Effector memory CD4-positive, alpha-beta T cell (primary cell): ENCODE measurements around the gene MSI2.

Experiments used
- DNase-seq, 3 donors: peaks; one replicate each; pipeline ENCODE4 v3.0.0-alpha.2; 2020
- H3K27ac ChIP-seq: 2 replicates; pipeline ENCODE4 v1.7.0; 2013; ENCODE audit warnings: mild to moderate bottlenecking, low read length, moderate library complexity; ENCODE audit not compliant: insufficient read depth, poor library complexity, severe bottlenecking
- H3K27me3 ChIP-seq: replicated peaks from 2 replicates; pipeline ENCODE4 v1.7.0; 2013; ENCODE audit warnings: mild to moderate bottlenecking, low read length; ENCODE audit not compliant: insufficient read depth, control insufficient read depth, poor library complexity, severe bottlenecking
- H3K36me3 ChIP-seq: 2 replicates; pipeline ENCODE4 v1.7.0; 2013; ENCODE audit warnings: mild to moderate bottlenecking, low read length, moderate library complexity; ENCODE audit not compliant: control insufficient read depth, insufficient read depth
- H3K4me1 ChIP-seq: 2 replicates; pipeline ENCODE4 v1.7.0; 2013; ENCODE audit warnings: low read length, mild to moderate bottlenecking; ENCODE audit not compliant: control insufficient read depth, insufficient read depth, poor library complexity, severe bottlenecking
- H3K4me3 ChIP-seq: 2 replicates; pipeline ENCODE4 v1.7.0; 2013; ENCODE audit warnings: low read length, low read depth, mild to moderate bottlenecking; ENCODE audit not compliant: insufficient read depth, poor library complexity, severe bottlenecking
- H3K9me3 ChIP-seq: 2 replicates; pipeline ENCODE4 v1.7.0; 2013; ENCODE audit warnings: mild to moderate bottlenecking, low read length, moderate library complexity; ENCODE audit not compliant: control insufficient read depth

Gene MSI2

GRCh38 chr17:57381498-57381897 is 125.2 kb downstream of the MSI2 start:
- Histone ChIP-seq H3K36me3 (no peaks in the 10 kb centered on the region), H3K9me3 (no peaks in the 10 kb centered on the region), H3K4me3 (no peak overlapping the region), H3K4me1 (no peaks in the 10 kb centered on the region), H3K27ac (no peak overlapping the region), H3K27me3 (no peaks in the 10 kb centered on the region)
- DNase-seq: no peak

- DNase-seq: no peak
- H3K27ac ChIP-seq: no peak overlapping the region
- no peaks in the 10 kb centered on the region for H3K9me3 ChIP-seq
- H3K4me3 ChIP-seq: no peak overlapping the region
- H3K27me3 ChIP-seq: no peaks in the 10 kb centered on the region
- no peaks in the 10 kb centered on the region for H3K4me1 ChIP-seq
- no peaks in the 10 kb centered on the region for H3K36me3 ChIP-seq
These were observed 127.9 kb downstream of the MSI2 start for GRCh38 chr17:57384219-57384618.

- Histone ChIP-seq H3K36me3 (no peaks in the 10 kb centered on the region), H3K27ac (no peak overlapping the region), H3K27me3 (no peaks in the 10 kb centered on the region), H3K4me1 (no peaks in the 10 kb centered on the region), H3K9me3 (no peaks in the 10 kb centered on the region), H3K4me3 (no peak overlapping the region)
- no peak for DNase-seq
These were observed 129.7 kb downstream of the MSI2 start for GRCh38 chr17:57385975-57386374.

- no peak for DNase-seq
These were observed 131.3 kb downstream of the MSI2 start for GRCh38 chr17:57387575-57387974.

GRCh38 chr17:57388131-57388725 is 131.9 kb downstream of the MSI2 start:
- H3K9me3 ChIP-seq: no peaks in the 10 kb centered on the region
- no peak overlapping the region for H3K27ac ChIP-seq
- no peak overlapping the region for H3K4me3 ChIP-seq
- H3K27me3 ChIP-seq: no peaks in the 10 kb centered on the region
- DNase-seq: no peak
- H3K4me1 ChIP-seq: no peaks in the 10 kb centered on the region
- H3K36me3 ChIP-seq: no peaks in the 10 kb centered on the region

More at GRCh38 chr17:57387575-57387974, 131.3 kb downstream of the MSI2 start:
- H3K4me3 ChIP-seq: no peak overlapping the region
- no peaks in the 10 kb centered on the region for H3K36me3 ChIP-seq
- no peak overlapping the region for H3K27ac ChIP-seq
- H3K9me3 ChIP-seq: no peaks in the 10 kb centered on the region
- no peaks in the 10 kb centered on the region for H3K4me1 ChIP-seq
- H3K27me3 ChIP-seq: no peaks in the 10 kb centered on the region

GRCh38 chr17:57389473-57389872 is 133.2 kb downstream of the MSI2 start:
- Histone ChIP-seq H3K9me3 (no peaks in the 10 kb centered on the region), H3K4me1 (no peaks in the 10 kb centered on the region), H3K4me3 (no peak overlapping the region), H3K27ac (no peak overlapping the region), H3K36me3 (no peaks in the 10 kb centered on the region), H3K27me3 (no peaks in the 10 kb centered on the region)
- DNase-seq: no peak

- Histone ChIP-seq H3K36me3 (no peaks in the 10 kb centered on the region), H3K27ac (no peak overlapping the region), H3K4me1 (no peaks in the 10 kb centered on the region), H3K27me3 (no peaks in the 10 kb centered on the region), H3K4me3 (no peak overlapping the region), H3K9me3 (no peaks in the 10 kb centered on the region)
- no peak for DNase-seq
These were observed 134.9 kb downstream of the MSI2 start for GRCh38 chr17:57391076-57391825.

- DNase-seq: no peak
- Histone ChIP-seq H3K27ac (no peak overlapping the region), H3K4me3 (no peak overlapping the region), H3K36me3 (no peaks in the 10 kb centered on the region), H3K27me3 (no peaks in the 10 kb centered on the region), H3K9me3 (no peaks in the 10 kb centered on the region), H3K4me1 (no peaks in the 10 kb centered on the region)
These were observed 135.6 kb downstream of the MSI2 start for GRCh38 chr17:57391857-57392471.

GRCh38 chr17:57393368-57393767 is 137.0 kb downstream of the MSI2 start:
- DNase-seq: no peak
- H3K27ac ChIP-seq: no peak overlapping the region
- no peaks in the 10 kb centered on the region for H3K36me3 ChIP-seq
- no peaks in the 10 kb centered on the region for H3K27me3 ChIP-seq
- no peaks in the 10 kb centered on the region for H3K4me1 ChIP-seq
- H3K4me3 ChIP-seq: no peak overlapping the region
- H3K9me3 ChIP-seq: no peaks in the 10 kb centered on the region

GRCh38 chr17:57394375-57394774 is 138.1 kb downstream of the MSI2 start:
- no peak overlapping the region for H3K4me3 ChIP-seq
- H3K27me3 ChIP-seq: no peaks in the 10 kb centered on the region
- no peaks in the 10 kb centered on the region for H3K36me3 ChIP-seq
- no peak overlapping the region for H3K27ac ChIP-seq
- no peak for DNase-seq
- H3K4me1 ChIP-seq: no peaks in the 10 kb centered on the region
- H3K9me3 ChIP-seq: no peaks in the 10 kb centered on the region
